ENCODE data around the gene TNFSF8. TPM values are rescaled to one million over a fixed set of nuclear protein-coding genes. Genes with fewer than 3 reads are reported as not detected.

The TNFSF8 gene
- total and polyA plus RNA-seq, 7 donors: 0.07 to 1.6 (median 0.45) TPM

DNA sequence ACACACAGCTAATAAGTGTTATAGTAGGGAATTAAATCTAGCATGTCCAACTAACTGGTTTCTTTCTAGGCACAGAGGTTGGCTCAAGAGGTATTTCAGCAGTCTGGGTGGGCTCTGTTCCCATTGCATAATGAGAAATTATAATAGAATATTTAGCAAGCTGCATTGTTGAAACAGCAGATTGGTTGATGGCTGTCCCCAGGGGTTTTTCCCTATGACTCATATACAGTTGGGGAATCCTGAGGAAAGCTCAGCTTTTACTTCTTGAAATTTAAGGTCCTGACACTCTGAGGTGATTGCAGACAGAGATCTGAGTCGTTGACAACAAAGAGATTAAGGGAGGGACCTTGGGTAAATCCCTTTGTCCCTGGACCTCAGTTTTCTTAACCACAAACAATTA lies 38.3 kb upstream of the TNFSF8 start:
- ATAC-seq (no peak), DNase-seq (no peak)
- 22 to 31% (median 24%) methylated on average over 1 of the region's 1 CpG for WGBS, 3 donors
- no peak overlapping the region for H3K27ac ChIP-seq
- intact Hi-C loops (cut with DNase I): no loop called here
- no peaks in the 10 kb centered on the region for H3K4me1 ChIP-seq
- H3K4me3 ChIP-seq: no peak overlapping the region
- no peaks in the 10 kb centered on the region for H3K27me3 ChIP-seq (ENCODE audit: insufficient read depth in 3 of 3, low read length in 2 of 3)
- TF ChIP-seq, protein P1, sequence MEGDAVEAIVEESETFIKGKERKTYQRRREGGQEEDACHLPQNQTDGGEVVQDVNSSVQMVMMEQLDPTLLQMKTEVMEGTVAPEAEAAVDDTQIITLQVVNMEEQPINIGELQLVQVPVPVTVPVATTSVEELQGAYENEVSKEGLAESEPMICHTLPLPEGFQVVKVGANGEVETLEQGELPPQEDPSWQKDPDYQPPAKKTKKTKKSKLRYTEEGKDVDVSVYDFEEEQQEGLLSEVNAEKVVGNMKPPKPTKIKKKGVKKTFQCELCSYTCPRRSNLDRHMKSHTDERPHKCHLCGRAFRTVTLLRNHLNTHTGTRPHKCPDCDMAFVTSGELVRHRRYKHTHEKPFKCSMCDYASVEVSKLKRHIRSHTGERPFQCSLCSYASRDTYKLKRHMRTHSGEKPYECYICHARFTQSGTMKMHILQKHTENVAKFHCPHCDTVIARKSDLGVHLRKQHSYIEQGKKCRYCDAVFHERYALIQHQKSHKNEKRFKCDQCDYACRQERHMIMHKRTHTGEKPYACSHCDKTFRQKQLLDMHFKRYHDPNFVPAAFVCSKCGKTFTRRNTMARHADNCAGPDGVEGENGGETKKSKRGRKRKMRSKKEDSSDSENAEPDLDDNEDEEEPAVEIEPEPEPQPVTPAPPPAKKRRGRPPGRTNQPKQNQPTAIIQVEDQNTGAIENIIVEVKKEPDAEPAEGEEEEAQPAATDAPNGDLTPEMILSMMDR (IDR thresholded peaks at IDR 0.05): no peak
- H3K36me3 ChIP-seq (ENCODE audit: insufficient read depth in 1 of 2, low read depth in 1 of 2): no peaks in the 10 kb centered on the region
- no peaks in the 10 kb centered on the region for H3K9me3 ChIP-seq

DNA sequence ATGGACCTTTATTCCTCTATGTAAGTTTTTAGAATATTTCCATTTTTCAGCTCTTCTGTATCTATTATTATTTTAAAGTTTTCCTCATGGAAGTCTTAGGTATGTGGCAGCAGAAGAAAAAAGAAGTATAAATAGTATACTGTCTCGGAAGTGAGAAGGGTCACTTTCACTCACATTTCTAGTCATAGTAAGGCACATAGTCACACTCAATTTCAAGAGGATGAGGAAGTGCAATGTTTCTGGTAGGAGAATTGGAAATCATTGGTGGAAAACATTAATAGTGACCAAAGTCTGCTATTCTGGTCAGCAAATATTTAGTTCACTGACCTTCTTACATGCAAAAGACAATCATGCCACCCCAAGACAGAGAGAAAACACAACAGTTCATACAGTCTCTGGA lies 35.2 kb upstream of the TNFSF8 start:
- Histone ChIP-seq H3K36me3 (ENCODE audit: insufficient read depth in 1 of 2, low read depth in 1 of 2) (no peaks in the 10 kb centered on the region), H3K27ac (no peak overlapping the region), H3K4me1 (no peaks in the 10 kb centered on the region), H3K9me3 (no peaks in the 10 kb centered on the region), H3K27me3 (ENCODE audit: insufficient read depth in 3 of 3, low read length in 2 of 3) (no peaks in the 10 kb centered on the region), H3K4me3 (no peak overlapping the region)
- WGBS, 3 donors: 77 to 86% (median 85%) methylated on average over 1 of the region's 1 CpG
- intact Hi-C loops (cut with DNase I): no loop called here
- TF ChIP-seq, protein P1 (IDR thresholded peaks at IDR 0.05): no peak
- ATAC-seq: no peak
- DNase-seq: no peak

DNA sequence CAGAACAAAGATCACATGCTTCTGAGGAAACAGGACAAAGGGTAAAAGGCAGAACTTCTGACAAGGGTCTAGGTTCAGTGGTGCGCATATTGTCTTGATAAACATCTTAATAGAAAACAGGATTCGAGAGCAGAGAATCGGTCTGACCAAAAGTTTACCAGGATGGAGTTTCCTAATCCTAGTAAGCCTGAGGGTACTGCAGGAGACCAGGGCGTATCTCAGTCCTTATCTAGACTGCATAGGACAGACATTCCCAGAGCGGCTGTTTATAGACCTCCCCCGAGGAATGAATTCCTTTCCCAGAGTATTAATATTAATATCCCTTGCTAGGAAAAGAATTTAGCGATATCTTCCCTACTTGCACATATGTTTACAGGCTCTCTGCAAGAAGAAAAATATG lies 32.4 kb upstream of the TNFSF8 start:
- Histone ChIP-seq H3K27me3 (ENCODE audit: insufficient read depth in 3 of 3, low read length in 2 of 3) (no peaks in the 10 kb centered on the region), H3K4me1 (no peaks in the 10 kb centered on the region), H3K4me3 (no peak overlapping the region), H3K36me3 (ENCODE audit: insufficient read depth in 1 of 2, low read depth in 1 of 2) (no peaks in the 10 kb centered on the region), H3K27ac (no peak overlapping the region), H3K9me3 (no peaks in the 10 kb centered on the region)
- ATAC-seq (no peak), DNase-seq (no peak)
- TF ChIP-seq, protein P1 (IDR thresholded peaks at IDR 0.05): no peak
- intact Hi-C loops (cut with DNase I): no loop called here
- 79 to 92% (median 82%) methylated on average over 7 of the region's 7 CpGs for WGBS, 3 donors

DNA sequence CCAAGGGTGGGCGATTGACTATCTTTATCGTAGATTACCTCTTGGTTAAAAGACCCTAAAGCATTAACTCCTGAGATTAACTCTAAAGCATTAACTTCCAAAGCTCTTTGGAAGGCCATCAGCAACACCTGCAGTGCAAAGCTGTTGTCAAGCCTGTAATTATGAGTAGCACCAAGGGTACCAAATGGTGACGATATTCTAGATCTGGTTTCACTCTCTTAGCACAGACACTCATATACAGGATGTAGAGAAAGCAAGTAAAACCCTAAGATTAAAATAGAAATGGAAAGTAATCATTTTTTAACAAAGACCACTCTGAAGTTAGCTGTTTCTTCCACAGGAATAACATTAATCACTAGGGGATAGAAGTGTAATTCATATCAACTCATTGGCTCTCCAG lies 29.9 kb upstream of the TNFSF8 start:
- no peak for ATAC-seq
- H3K27me3 ChIP-seq (ENCODE audit: insufficient read depth in 3 of 3, low read length in 2 of 3): no peaks in the 10 kb centered on the region
- H3K9me3 ChIP-seq: no peaks in the 10 kb centered on the region
- intact Hi-C loops (cut with DNase I): no loop called here
- H3K4me3 ChIP-seq: no peak overlapping the region
- no peaks in the 10 kb centered on the region for H3K4me1 ChIP-seq
- no peak overlapping the region for H3K27ac ChIP-seq
- DNase-seq: no peak
- TF ChIP-seq, protein P1 (IDR thresholded peaks at IDR 0.05): no peak
- WGBS, 3 donors: 80 to 86% (median 84%) methylated on average over 3 of the region's 3 CpGs
- no peaks in the 10 kb centered on the region for H3K36me3 ChIP-seq (ENCODE audit: insufficient read depth in 1 of 2, low read depth in 1 of 2)

DNA sequence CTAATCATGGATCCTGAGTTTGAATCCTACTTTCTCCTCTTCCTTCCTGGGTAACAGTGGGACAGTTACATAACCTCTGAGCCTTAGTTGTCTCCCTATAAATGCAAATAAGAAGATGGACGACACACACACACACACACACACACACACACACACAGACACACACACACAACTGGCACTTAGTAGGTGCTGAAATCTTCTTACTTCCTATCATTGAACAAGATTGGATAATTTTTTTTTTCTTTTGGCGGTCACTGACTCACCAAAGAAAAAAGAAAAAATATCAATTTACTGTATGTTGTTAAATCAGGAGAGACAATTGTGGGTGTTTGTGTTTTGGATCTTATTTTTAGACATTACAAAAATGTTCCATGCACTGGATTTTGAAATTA lies 28.4 kb upstream of the TNFSF8 start:
- intact Hi-C loops (cut with DNase I): no loop called here
- Histone ChIP-seq H3K4me3 (no peak overlapping the region), H3K4me1 (no peaks in the 10 kb centered on the region), H3K27ac (no peak overlapping the region), H3K9me3 (no peaks in the 10 kb centered on the region), H3K27me3 (ENCODE audit: insufficient read depth in 3 of 3, low read length in 2 of 3) (no peaks in the 10 kb centered on the region), H3K36me3 (ENCODE audit: insufficient read depth in 1 of 2, low read depth in 1 of 2) (no peaks in the 10 kb centered on the region)
- DNase-seq (no peak), ATAC-seq (no peak)
- TF ChIP-seq, protein P1 (IDR thresholded peaks at IDR 0.05): no peak
- 81 to 91% (median 91%) methylated on average over 2 of the region's 2 CpGs for WGBS, 3 donors

All from psoas muscle (tissue), 8 donors.